Natural killer cell (primary cell): Measurements from ENCODE around the gene MOB3C. TPM values are rescaled to one million over a fixed set of nuclear protein-coding genes. Genes with fewer than 3 reads are reported as not detected.
A peak's percentile ranks its signal among the peaks of the same experiment; 100 is the strongest.
"Not testable (repeated sequence)": the region's sequence is repeated elsewhere in the genome, so short reads cannot be mapped to it uniquely, and the experiment has no call there.

Source experiments
- ATAC-seq, 3 donors: fragments of 150-1000 bp in 2 of 3; fragments of 200-7000 bp in 1 of 3; cut with Tn5 transposase; 1 replicate in 1 of 3; 2 replicates in 2 of 3; pipeline ENCODE4 v1.10.0; 2021; ENCODE audit warnings: mild to moderate bottlenecking in 2 of 3, moderate library complexity in 2 of 3
- DNase-seq, 2 donors: peaks; one replicate each; pipeline versions ENCODE4 v3.0.0 to v3.0.0-alpha.2; 2013 to 2021; ENCODE audit warnings: mixed read lengths in 1 of 2
- H3K27ac ChIP-seq: one replicate; pipeline ENCODE4 v1.5.1; 2013; ENCODE audit warnings: mild to moderate bottlenecking, low read length
- H3K27me3 ChIP-seq: one replicate; pipeline ENCODE4 v1.6.1; 2013; ENCODE audit warnings: low read length; ENCODE audit not compliant: control insufficient read depth, insufficient read depth
- H3K36me3 ChIP-seq: one replicate; pipeline ENCODE4 v1.6.1; 2013; ENCODE audit warnings: low read length; ENCODE audit not compliant: control insufficient read depth, insufficient read depth
- H3K4me1 ChIP-seq: one replicate; pipeline ENCODE4 v1.6.1; 2013; ENCODE audit warnings: low read length; ENCODE audit not compliant: control insufficient read depth, insufficient read depth
- H3K4me3 ChIP-seq: one replicate; pipeline ENCODE4 v1.5.1; 2013; ENCODE audit warnings: low read length
- H3K9me3 ChIP-seq: one replicate; pipeline ENCODE4 v1.6.1; 2013; ENCODE audit warnings: low read length; ENCODE audit not compliant: control insufficient read depth, insufficient read depth
- H3K27ac Mint-ChIP-seq, 2 donors: one replicate each; pipeline ENCODE4 v1.8.0; 2022; ENCODE audit warnings: mild to moderate bottlenecking in 2 of 2, mixed read lengths in 2 of 2, moderate library complexity in 1 of 2
- H3K27me3 Mint-ChIP-seq, 2 donors: one replicate each; pipeline ENCODE4 v1.8.0; 2022; ENCODE audit warnings: low read depth in 2 of 2, mixed read lengths in 2 of 2
- H3K36me3 Mint-ChIP-seq: one replicate; pipeline ENCODE4 v1.8.0; 2022; ENCODE audit warnings: mixed read lengths
- H3K4me1 Mint-ChIP-seq, 2 donors: one replicate each; pipeline ENCODE4 v1.8.0; 2022; ENCODE audit warnings: mixed read lengths in 2 of 2
- H3K4me3 Mint-ChIP-seq: one replicate; pipeline ENCODE4 v1.8.0; 2022; ENCODE audit warnings: mild to moderate bottlenecking, moderate library complexity, mixed read lengths
- H3K9me3 Mint-ChIP-seq, 2 donors: one replicate each; pipeline ENCODE4 v1.8.0; 2022; ENCODE audit warnings: mixed read lengths in 2 of 2
- WGBS: methylation state at CpG from one replicate; pipeline ENCODE4 v1.1.7; 2013; ENCODE audit warnings: missing lambda C conversion rate; ENCODE audit not compliant: insufficient coverage; 5-methylcytosine and 5-hydroxymethylcytosine counted together
- intact Hi-C: fragments of 100-400 bp; cut with micrococcal nuclease; formaldehyde crosslinking; loops from one replicate; pipeline ENCODE4 v1.14.2; 2022
- total RNA-seq, 4 donors: library from RNA; stranded (reverse); fragments of 120-200 nt in 1 of 4; gene quantifications; one replicate each; pipeline versions ENCODE4 v1.2.3 to v1.2.4, GENCODE V29; 2013 to 2022
- TF ChIP-seq, protein P1 (sequence below): fragments of 200-600 bp; IDR thresholded peaks from one replicate; pipeline ENCODE4 v1.8.0; 2022; ENCODE audit warnings: antibody characterized with exemption

MOB3C gene
- total RNA-seq, result 10 to 100 TPM; 16.7 to 25.1 (median 19.2) TPM
- 20.7 TPM for total RNA-seq (2013)

DNA sequence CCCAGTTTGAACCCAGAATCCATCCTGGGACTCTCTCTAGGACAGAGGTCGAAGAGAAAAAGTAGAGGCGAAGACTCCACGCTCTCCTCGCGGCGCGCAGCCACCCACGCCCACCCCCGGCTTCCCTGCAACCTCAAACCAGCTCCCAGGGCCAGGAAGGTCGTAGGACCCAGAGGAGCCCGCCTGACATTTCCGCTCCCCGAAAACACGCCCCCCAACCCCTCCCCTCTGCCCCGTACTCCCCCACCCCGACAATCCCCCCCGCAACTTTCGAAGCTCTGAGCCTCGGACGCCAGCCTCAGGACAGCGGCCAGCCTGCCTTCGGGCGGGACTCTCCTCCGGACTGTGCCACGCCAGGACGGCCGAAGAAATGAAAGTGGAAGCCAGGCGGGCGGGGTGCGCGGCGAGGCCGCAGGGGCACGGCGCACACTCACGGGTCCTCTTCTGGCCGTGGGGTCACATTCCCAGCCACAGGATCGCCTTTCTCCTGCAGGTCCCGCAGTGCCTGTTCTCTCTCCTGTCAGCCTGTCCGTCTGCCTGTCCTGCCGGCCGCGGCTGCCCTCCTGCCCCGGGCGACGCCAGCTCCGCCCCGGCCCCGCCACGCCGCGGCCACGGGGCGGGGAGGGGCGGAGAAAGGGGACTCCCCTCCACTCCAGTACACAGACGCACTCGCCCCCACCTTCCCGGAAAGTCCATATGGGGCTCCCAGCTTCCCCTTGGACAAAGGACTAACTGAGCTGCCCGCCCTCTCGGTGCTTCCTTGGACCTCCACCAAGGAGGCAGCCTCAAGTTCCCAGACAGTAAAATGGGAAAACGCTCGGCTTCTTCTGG, at the start of gene MOB3C:
MOB3C (minus strand) TSS at position 535 of the 831 bp plus-strand sequence. CDS start 3,490 bp downstream, outside the sequence.
- TF ChIP-seq, protein P1, sequence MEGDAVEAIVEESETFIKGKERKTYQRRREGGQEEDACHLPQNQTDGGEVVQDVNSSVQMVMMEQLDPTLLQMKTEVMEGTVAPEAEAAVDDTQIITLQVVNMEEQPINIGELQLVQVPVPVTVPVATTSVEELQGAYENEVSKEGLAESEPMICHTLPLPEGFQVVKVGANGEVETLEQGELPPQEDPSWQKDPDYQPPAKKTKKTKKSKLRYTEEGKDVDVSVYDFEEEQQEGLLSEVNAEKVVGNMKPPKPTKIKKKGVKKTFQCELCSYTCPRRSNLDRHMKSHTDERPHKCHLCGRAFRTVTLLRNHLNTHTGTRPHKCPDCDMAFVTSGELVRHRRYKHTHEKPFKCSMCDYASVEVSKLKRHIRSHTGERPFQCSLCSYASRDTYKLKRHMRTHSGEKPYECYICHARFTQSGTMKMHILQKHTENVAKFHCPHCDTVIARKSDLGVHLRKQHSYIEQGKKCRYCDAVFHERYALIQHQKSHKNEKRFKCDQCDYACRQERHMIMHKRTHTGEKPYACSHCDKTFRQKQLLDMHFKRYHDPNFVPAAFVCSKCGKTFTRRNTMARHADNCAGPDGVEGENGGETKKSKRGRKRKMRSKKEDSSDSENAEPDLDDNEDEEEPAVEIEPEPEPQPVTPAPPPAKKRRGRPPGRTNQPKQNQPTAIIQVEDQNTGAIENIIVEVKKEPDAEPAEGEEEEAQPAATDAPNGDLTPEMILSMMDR, result no peak
- DNase-seq, result peak; percentile 63 to 80
- Histone ChIP-seq H3K4me3 (peak within 1 kb of the TSS; percentile 93), H3K27ac (peak within 1 kb of the TSS; percentile 85), H3K9me3 (no peaks in the 10 kb centered on the region), H3K36me3 (peaks cover 2% of the 10 kb centered on the region), H3K4me1 (peaks cover 53% of the 10 kb centered on the region), H3K27me3 (no peaks in the 10 kb centered on the region)
- Mint-ChIP-seq H3K36me3 (no peaks in the 10 kb centered on the region), H3K27ac (peak within 1 kb of the TSS; percentile 81 to 94), H3K4me1 (peaks cover 36 to 52% of the 10 kb centered on the region in 2 donors), H3K9me3 (no peaks in the 10 kb centered on the region), H3K4me3 (peak within 1 kb of the TSS; percentile 84), H3K27me3 (no peaks in the 10 kb centered on the region)
- under 1% methylated on average over 61 of the region's 62 CpGs for WGBS
- intact Hi-C loops, result loop anchor here (1.0 to 5.0 kb wide), 2 partner anchors 12 to 101 kb away; partner anchors contain the start of genes EFCAB14 and MKNK1
- ATAC-seq, result peak; percentile 86 to 90 (median 88)

DNA sequence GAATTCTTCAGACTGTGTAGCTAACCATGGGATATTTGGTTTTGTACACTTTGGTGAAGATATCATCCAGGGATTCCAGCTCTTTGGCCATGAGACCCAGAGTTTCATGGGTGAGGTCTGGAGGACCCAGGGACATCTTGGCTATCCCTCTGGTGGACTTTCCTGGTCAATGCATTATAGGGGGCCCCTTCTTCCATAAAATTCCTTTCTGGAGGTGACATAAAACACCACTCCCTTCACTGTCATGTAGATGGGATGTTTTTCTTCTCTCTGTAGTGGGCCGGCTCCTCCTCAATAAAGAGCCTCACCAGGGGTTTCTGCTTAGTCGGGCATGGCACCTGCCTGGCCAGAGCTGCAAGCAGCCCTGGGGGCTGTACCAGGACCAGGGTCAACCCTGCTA, 49.4 kb upstream of the MOB3C start:
- Mint-ChIP-seq H3K36me3 (no peaks in the 10 kb centered on the region), H3K27ac (no peak overlapping the region), H3K4me3 (peak overlapping the region; percentile 68), H3K4me1 (peaks cover 16 to 24% of the 10 kb centered on the region in 2 donors), H3K27me3 (no peaks in the 10 kb centered on the region), H3K9me3 (no peaks in the 10 kb centered on the region)
- no peaks in the 10 kb centered on the region for H3K27me3 ChIP-seq
- no peaks in the 10 kb centered on the region for H3K9me3 ChIP-seq
- TF ChIP-seq, protein P1, result no peak
- peaks cover 14% of the 10 kb centered on the region for H3K4me1 ChIP-seq
- no peak overlapping the region for H3K4me3 ChIP-seq
- intact Hi-C loops, result no loop called here
- H3K27ac ChIP-seq, result no peak overlapping the region
- no peak for ATAC-seq
- WGBS, result 100% methylated on average over 2 of the region's 2 CpGs
- no peak for DNase-seq
- H3K36me3 ChIP-seq, result peaks cover 10% of the 10 kb centered on the region

DNA sequence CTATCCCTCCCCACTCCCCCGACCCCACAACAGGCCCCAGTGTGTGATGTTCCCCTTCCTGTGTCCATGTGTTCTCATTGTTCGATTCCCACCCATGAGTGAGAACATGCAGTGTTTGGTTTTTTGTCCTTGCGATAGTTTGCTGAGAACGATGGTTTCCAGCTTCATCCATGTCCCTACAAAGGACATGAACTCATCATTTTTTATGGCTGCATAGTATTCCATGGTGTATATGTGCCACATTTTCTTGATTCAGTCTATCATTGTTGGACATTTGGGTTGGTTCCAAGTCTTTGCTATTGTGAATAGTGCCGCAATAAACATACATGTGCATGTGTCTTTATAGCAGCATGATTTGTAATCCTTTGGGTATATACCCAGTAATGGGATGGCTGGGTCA, 46.3 kb upstream of the MOB3C start:
- H3K27ac Mint-ChIP-seq, H3K4me3 ChIP-seq, H3K36me3 Mint-ChIP-seq, H3K4me1 ChIP-seq, H3K27ac ChIP-seq, H3K9me3 ChIP-seq, ATAC-seq, H3K27me3 ChIP-seq, intact Hi-C loops, DNase-seq, H3K27me3 Mint-ChIP-seq, H3K4me3 Mint-ChIP-seq, H3K9me3 Mint-ChIP-seq: not testable (repeated sequence)
- peaks cover 11% of the 10 kb centered on the region for H3K36me3 ChIP-seq
- no CpG with 5 or more reads among the region's 5 CpGs for WGBS
- peaks cover 16 to 24% of the 10 kb centered on the region in 2 donors for H3K4me1 Mint-ChIP-seq

DNA sequence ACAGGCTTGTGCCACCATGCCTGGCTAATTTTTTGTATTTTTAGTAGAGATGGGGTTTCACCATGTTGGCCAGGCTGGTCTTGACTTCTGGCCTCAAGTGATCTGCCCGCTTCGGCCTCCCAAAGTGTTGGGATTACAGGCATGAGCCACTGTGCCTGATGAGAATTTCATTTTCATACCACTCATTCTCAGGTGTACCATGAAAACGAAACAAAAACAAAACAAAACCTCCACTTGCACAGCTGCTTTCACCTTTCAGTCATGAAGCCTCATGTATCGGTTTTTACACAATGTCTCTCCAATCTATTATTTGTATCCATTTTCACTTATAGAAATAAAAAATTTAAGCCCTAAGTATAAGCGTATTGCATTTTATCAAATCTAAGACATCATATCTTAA, 43.5 kb upstream of the MOB3C start:
- H3K36me3 Mint-ChIP-seq, result not testable (repeated sequence)

More for the DNA sequence above, 43.5 kb upstream of the MOB3C start:
- H3K4me3 ChIP-seq, H3K9me3 ChIP-seq, H3K4me1 ChIP-seq, H3K9me3 Mint-ChIP-seq, intact Hi-C loops, H3K27me3 ChIP-seq, H3K27me3 Mint-ChIP-seq, H3K4me3 Mint-ChIP-seq, H3K4me1 Mint-ChIP-seq, H3K27ac Mint-ChIP-seq, ATAC-seq, H3K27ac ChIP-seq, DNase-seq: not testable (repeated sequence)
- whole genome bisulfite sequencing, result 89% methylated on average over 5 of the region's 5 CpGs
- H3K36me3 ChIP-seq, result peaks cover 33% of the 10 kb centered on the region
